ENCODE measurements around the gene F10. TPM values are rescaled to one million over a fixed set of nuclear protein-coding genes. Genes with fewer than 3 reads are reported as not detected.

The F10 gene
- total and polyA plus RNA-seq, 4 donors, result 2.5 to 18.8 (median 7.7) TPM

- H3K27me3 ChIP-seq (ENCODE audit: control insufficient read depth in 3 of 3, insufficient read depth in 3 of 3, low read length in 2 of 3), result no peaks in the 10 kb centered on the region
- no peak overlapping the region for H3K9ac ChIP-seq (ENCODE audit: insufficient read depth in 1 of 2, low read length in 2 of 2)
- 88 to 94% methylated on average over 13 of the region's 13 CpGs for WGBS, 2 donors
- H3K4me1 ChIP-seq (ENCODE audit: control insufficient read depth in 5 of 5, insufficient read depth in 5 of 5, low read length in 5 of 5), result peaks cover 0 to 3% (median 0%) of the 10 kb centered on the region in 5 donors
- H3K9me3 ChIP-seq (ENCODE audit: control insufficient read depth in 4 of 4, insufficient read depth in 3 of 4, low read length in 3 of 4), result no peaks in the 10 kb centered on the region
- peaks cover 0 to 16% (median 4%) of the 10 kb centered on the region in 4 donors for H3K36me3 ChIP-seq (ENCODE audit: control insufficient read depth in 4 of 4, insufficient read depth in 4 of 4, low read length in 4 of 4)
- TF ChIP-seq CTCF (IDR thresholded peaks at IDR 0.05; ENCODE audit: control extremely low read depth, extremely low read depth), result no peak
- H3K4me3 ChIP-seq, result no peak overlapping the region
- H3K27ac ChIP-seq (ENCODE audit: low read depth in 1 of 2, low read length in 1 of 2), result no peak overlapping the region
- DNase-seq (no peak), ATAC-seq (ENCODE audit: insufficient read depth, low FRiP score) (no peak)
Observed at GRCh38 chr13:113090415-113090770, 32.2 kb upstream of the F10 start.

- Histone ChIP-seq H3K27me3 (ENCODE audit: control insufficient read depth in 3 of 3, insufficient read depth in 3 of 3, low read length in 2 of 3) (no peaks in the 10 kb centered on the region), H3K4me3 (no peak overlapping the region), H3K9ac (ENCODE audit: insufficient read depth in 1 of 2, low read length in 2 of 2) (no peak overlapping the region), H3K4me1 (ENCODE audit: control insufficient read depth in 5 of 5, insufficient read depth in 5 of 5, low read length in 5 of 5) (peaks cover 0 to 3% (median 0%) of the 10 kb centered on the region in 5 donors), H3K36me3 (ENCODE audit: control insufficient read depth in 4 of 4, insufficient read depth in 4 of 4, low read length in 4 of 4) (peaks cover 0 to 16% (median 4%) of the 10 kb centered on the region in 4 donors), H3K9me3 (ENCODE audit: control insufficient read depth in 4 of 4, insufficient read depth in 3 of 4, low read length in 3 of 4) (no peaks in the 10 kb centered on the region), H3K27ac (ENCODE audit: low read depth in 1 of 2, low read length in 1 of 2) (no peak overlapping the region)
- 93 to 94% methylated on average over 24 of the region's 24 CpGs for WGBS, 2 donors
- no peak for TF ChIP-seq CTCF (IDR thresholded peaks at IDR 0.05; ENCODE audit: control extremely low read depth, extremely low read depth)
- DNase-seq, result no peak
- ATAC-seq (ENCODE audit: insufficient read depth, low FRiP score), result no peak
Observed at GRCh38 chr13:113090806-113091205, 31.8 kb upstream of the F10 start.

- ATAC-seq (ENCODE audit: insufficient read depth, low FRiP score), result no peak
- no peak overlapping the region for H3K9ac ChIP-seq (ENCODE audit: insufficient read depth in 1 of 2, low read length in 2 of 2)
- 90 to 91% methylated on average over 30 of the region's 30 CpGs for WGBS, 2 donors
- no peak for DNase-seq
- no peak overlapping the region for H3K27ac ChIP-seq (ENCODE audit: low read depth in 1 of 2, low read length in 1 of 2)
- no peak overlapping the region for H3K4me3 ChIP-seq
- TF ChIP-seq CTCF (IDR thresholded peaks at IDR 0.05; ENCODE audit: control extremely low read depth, extremely low read depth), result no peak
- peaks cover 0 to 16% (median 4%) of the 10 kb centered on the region in 4 donors for H3K36me3 ChIP-seq (ENCODE audit: control insufficient read depth in 4 of 4, insufficient read depth in 4 of 4, low read length in 4 of 4)
- no peaks in the 10 kb centered on the region for H3K27me3 ChIP-seq (ENCODE audit: control insufficient read depth in 3 of 3, insufficient read depth in 3 of 3, low read length in 2 of 3)
- no peaks in the 10 kb centered on the region for H3K9me3 ChIP-seq (ENCODE audit: control insufficient read depth in 4 of 4, insufficient read depth in 3 of 4, low read length in 3 of 4)
- peaks cover 0 to 3% (median 0%) of the 10 kb centered on the region in 5 donors for H3K4me1 ChIP-seq (ENCODE audit: control insufficient read depth in 5 of 5, insufficient read depth in 5 of 5, low read length in 5 of 5)
Observed at GRCh38 chr13:113091211-113091771, 31.3 kb upstream of the F10 start.

All from lung (tissue), 12 donors.